Ovary (tissue), 3 donors: ENCODE data around the gene IFFO2.

Source experiments
- CTCF ChIP-seq, 3 donors: fragments of 450-650 bp in 2 of 3; fragments of 200-600 bp in 1 of 3; IDR thresholded peaks; one replicate each; pipeline versions ENCODE4 v1.5.1 to v1.8.0; 2016 to 2022; ENCODE audit warnings: antibody characterized with exemption in 3 of 3, mild to moderate bottlenecking in 1 of 3
- EP300 ChIP-seq: sonication (generic); formaldehyde crosslinking; IDR thresholded peaks from one replicate; pipeline ENCODE4 v1.6.1; 2017; ENCODE audit warnings: antibody characterized with exemption
- POLR2A ChIP-seq: fragments of 450-650 bp; IDR thresholded peaks from one replicate; pipeline ENCODE4 v1.6.1; 2017; ENCODE audit warnings: antibody characterized with exemption, mild to moderate bottlenecking, moderate library complexity
- donor health status: DM: no; HTN: no; CAD: no.

- no peak for TF ChIP-seq CTCF (IDR thresholded peaks at IDR 0.05)
- no peak for TF ChIP-seq POLR2A
- TF ChIP-seq EP300, result no peak
Measured at GRCh38 chr1:18874036-18874435, 82.4 kb downstream of the IFFO2 start.
